ENCODE measurements around the gene XYLT1. TPM values are rescaled to one million over a fixed set of nuclear protein-coding genes. Genes with fewer than 3 reads are reported as not detected.

The XYLT1 gene
- total RNA-seq, 1 donor from 2014 or later, result 16.4 TPM

DNA sequence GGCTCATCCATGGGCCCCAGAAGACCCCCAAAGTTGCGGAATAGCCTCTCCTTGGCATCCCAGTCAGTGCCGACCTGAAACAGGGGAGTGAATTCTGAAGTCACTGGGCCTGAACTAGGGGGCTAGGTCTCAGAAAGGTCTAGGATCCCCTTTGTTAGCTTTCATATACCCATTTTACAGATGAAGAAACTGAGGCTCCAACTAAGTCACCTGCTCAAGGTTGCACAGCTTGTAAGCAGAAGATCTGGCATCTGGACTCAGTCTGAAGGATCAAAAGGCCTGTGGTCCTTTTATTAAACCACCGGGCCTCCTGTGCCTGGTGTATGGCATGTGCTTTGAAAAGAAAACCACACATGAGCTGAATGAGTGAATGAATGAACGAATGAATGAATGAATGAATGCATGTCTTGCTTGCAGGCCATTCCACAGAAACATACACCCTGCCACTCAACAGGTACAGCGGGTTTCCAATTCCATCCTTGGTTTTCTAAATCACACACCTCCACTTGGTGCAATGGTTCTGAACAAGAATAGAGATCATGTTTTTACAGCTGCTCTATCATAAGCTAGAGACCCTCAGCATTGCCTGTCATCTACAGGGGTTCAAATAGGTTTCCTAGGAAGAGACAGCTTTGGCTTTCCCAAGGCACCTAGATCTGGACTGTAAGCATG lies 352.7 kb downstream of the XYLT1 start:
- Mint-ChIP-seq H3K27me3 (ENCODE audit: insufficient read depth) (no peaks in the 10 kb centered on the region), H3K36me3 (ENCODE audit: low read depth) (peaks cover 20% of the 10 kb centered on the region), H3K9me3 (no peaks in the 10 kb centered on the region), H3K4me3 (no peak overlapping the region), H3K4me1 (ENCODE audit: low read depth) (no peaks in the 10 kb centered on the region), H3K27ac (no peak overlapping the region)
- no peak for DNase-seq (ENCODE audit: low spot score)
- intact Hi-C loops (cut with micrococcal nuclease), result no loop called here

GRCh38 chr16:17116595-17117322 lies 354.0 kb downstream of the XYLT1 start:
- no peaks in the 10 kb centered on the region for H3K4me1 Mint-ChIP-seq (ENCODE audit: low read depth)
- H3K36me3 Mint-ChIP-seq (ENCODE audit: low read depth), result peaks cover 16% of the 10 kb centered on the region
- H3K4me3 Mint-ChIP-seq, result no peak overlapping the region
- no peak overlapping the region for H3K27ac Mint-ChIP-seq
- H3K9me3 Mint-ChIP-seq, result no peaks in the 10 kb centered on the region
- H3K27me3 Mint-ChIP-seq (ENCODE audit: insufficient read depth), result no peaks in the 10 kb centered on the region
- intact Hi-C loops (cut with micrococcal nuclease), result no loop called here
- DNase-seq (ENCODE audit: low spot score), result no peak

GRCh38 chr16:17109413-17109812 lies 361.3 kb downstream of the XYLT1 start:
- Mint-ChIP-seq H3K9me3 (no peaks in the 10 kb centered on the region), H3K4me1 (ENCODE audit: low read depth) (peaks cover 6% of the 10 kb centered on the region), H3K27me3 (ENCODE audit: insufficient read depth) (no peaks in the 10 kb centered on the region), H3K27ac (peak overlapping the region; percentile 35), H3K4me3 (no peak overlapping the region), H3K36me3 (ENCODE audit: low read depth) (peaks cover 5% of the 10 kb centered on the region)
- intact Hi-C loops (cut with micrococcal nuclease), result no loop called here
- no peak for DNase-seq (ENCODE audit: low spot score)

GRCh38 chr16:17108596-17108995 lies 362.2 kb downstream of the XYLT1 start:
- no peak overlapping the region for H3K27ac Mint-ChIP-seq
- no peak overlapping the region for H3K4me3 Mint-ChIP-seq
- intact Hi-C loops (cut with micrococcal nuclease), result no loop called here
- no peaks in the 10 kb centered on the region for H3K27me3 Mint-ChIP-seq (ENCODE audit: insufficient read depth)
- H3K4me1 Mint-ChIP-seq (ENCODE audit: low read depth), result peaks cover 6% of the 10 kb centered on the region
- peaks cover 5% of the 10 kb centered on the region for H3K36me3 Mint-ChIP-seq (ENCODE audit: low read depth)
- H3K9me3 Mint-ChIP-seq, result no peaks in the 10 kb centered on the region
- DNase-seq (ENCODE audit: low spot score), result no peak

DNA sequence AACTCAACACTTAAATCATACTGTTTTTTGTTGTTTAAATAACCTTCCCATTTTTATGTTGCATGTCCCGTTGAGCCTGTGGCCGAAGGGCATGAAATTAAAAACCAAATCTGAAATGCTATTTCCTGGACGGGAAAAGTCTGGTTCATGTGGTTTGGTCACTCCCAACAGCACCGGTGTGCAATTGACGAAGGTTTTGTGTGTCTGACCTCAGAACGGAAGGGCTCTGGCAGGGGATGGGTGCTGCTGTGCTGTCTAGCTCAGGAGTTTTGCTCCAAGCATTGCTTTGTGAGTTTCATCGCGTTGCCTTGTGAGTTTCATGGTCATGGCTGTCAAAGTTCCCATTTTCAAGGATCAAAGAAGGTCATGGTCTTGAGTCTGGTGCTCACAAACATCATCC lies 363.3 kb downstream of the XYLT1 start:
- H3K4me3 Mint-ChIP-seq, result no peak overlapping the region
- H3K36me3 Mint-ChIP-seq (ENCODE audit: low read depth), result peaks cover 5% of the 10 kb centered on the region
- no peak for DNase-seq (ENCODE audit: low spot score)
- intact Hi-C loops (cut with micrococcal nuclease), result no loop called here
- no peaks in the 10 kb centered on the region for H3K27me3 Mint-ChIP-seq (ENCODE audit: insufficient read depth)
- H3K27ac Mint-ChIP-seq, result no peak overlapping the region
- peaks cover 6% of the 10 kb centered on the region for H3K4me1 Mint-ChIP-seq (ENCODE audit: low read depth)
- no peaks in the 10 kb centered on the region for H3K9me3 Mint-ChIP-seq

- Mint-ChIP-seq H3K9me3 (no peaks in the 10 kb centered on the region), H3K27me3 (ENCODE audit: insufficient read depth) (no peaks in the 10 kb centered on the region), H3K4me1 (ENCODE audit: low read depth) (peaks cover 6% of the 10 kb centered on the region), H3K36me3 (ENCODE audit: low read depth) (peaks cover 5% of the 10 kb centered on the region), H3K4me3 (no peak overlapping the region), H3K27ac (no peak overlapping the region)
- no peak for DNase-seq (ENCODE audit: low spot score)
- intact Hi-C loops (cut with micrococcal nuclease), result no loop called here
Observed at GRCh38 chr16:17106243-17106791, 364.4 kb downstream of the XYLT1 start.

GRCh38 chr16:17105239-17105797 lies 365.4 kb downstream of the XYLT1 start:
- Mint-ChIP-seq H3K27ac (no peak overlapping the region), H3K4me1 (ENCODE audit: low read depth) (peaks cover 6% of the 10 kb centered on the region), H3K9me3 (no peaks in the 10 kb centered on the region), H3K27me3 (ENCODE audit: insufficient read depth) (no peaks in the 10 kb centered on the region), H3K4me3 (no peak overlapping the region), H3K36me3 (ENCODE audit: low read depth) (peaks cover 5% of the 10 kb centered on the region)
- intact Hi-C loops (cut with micrococcal nuclease), result no loop called here
- DNase-seq (ENCODE audit: low spot score), result no peak

DNA sequence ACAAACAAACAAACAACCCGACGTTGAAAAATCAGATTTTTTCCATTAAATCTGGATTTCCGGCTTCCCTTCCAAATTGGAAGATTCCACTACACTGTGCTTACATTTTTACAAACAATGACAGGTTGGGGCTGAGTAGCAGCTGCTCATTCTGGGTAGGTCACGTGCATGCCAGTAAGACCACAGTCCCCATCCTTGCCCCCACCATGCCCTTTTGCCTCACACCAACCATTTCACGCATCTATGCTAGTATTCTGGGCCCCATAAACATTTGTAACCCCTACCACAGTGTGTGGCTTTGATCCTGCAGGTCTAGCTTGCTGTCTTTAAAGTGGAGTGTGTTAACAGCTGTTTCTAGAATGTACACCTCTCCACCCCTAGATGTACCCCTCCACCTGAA lies 366.1 kb downstream of the XYLT1 start:
- intact Hi-C loops (cut with micrococcal nuclease), result no loop called here

GRCh38 chr16:17103216-17103615 lies 367.5 kb downstream of the XYLT1 start:
- peaks cover 2% of the 10 kb centered on the region for H3K36me3 Mint-ChIP-seq (ENCODE audit: low read depth)
- no peaks in the 10 kb centered on the region for H3K9me3 Mint-ChIP-seq
- intact Hi-C loops (cut with micrococcal nuclease), result no loop called here
- H3K27ac Mint-ChIP-seq, result no peak overlapping the region
- no peak for DNase-seq (ENCODE audit: low spot score)
- H3K27me3 Mint-ChIP-seq (ENCODE audit: insufficient read depth), result no peaks in the 10 kb centered on the region
- peaks cover 6% of the 10 kb centered on the region for H3K4me1 Mint-ChIP-seq (ENCODE audit: low read depth)
- H3K4me3 Mint-ChIP-seq, result no peak overlapping the region

More for the DNA sequence above, 366.1 kb downstream of the XYLT1 start:
- Mint-ChIP-seq H3K4me3 (no peak overlapping the region), H3K9me3 (no peaks in the 10 kb centered on the region), H3K4me1 (ENCODE audit: low read depth) (peaks cover 6% of the 10 kb centered on the region), H3K27ac (no peak overlapping the region), H3K36me3 (ENCODE audit: low read depth) (peaks cover 5% of the 10 kb centered on the region), H3K27me3 (ENCODE audit: insufficient read depth) (no peaks in the 10 kb centered on the region)
- no peak for DNase-seq (ENCODE audit: low spot score)

GRCh38 chr16:17101646-17102045 lies 369.1 kb downstream of the XYLT1 start:
- Mint-ChIP-seq H3K9me3 (no peaks in the 10 kb centered on the region), H3K4me3 (no peak overlapping the region), H3K36me3 (ENCODE audit: low read depth) (no peaks in the 10 kb centered on the region), H3K27ac (no peak overlapping the region), H3K27me3 (ENCODE audit: insufficient read depth) (no peaks in the 10 kb centered on the region), H3K4me1 (ENCODE audit: low read depth) (peaks cover 6% of the 10 kb centered on the region)
- intact Hi-C loops (cut with micrococcal nuclease), result no loop called here
- no peak for DNase-seq (ENCODE audit: low spot score)

GRCh38 chr16:17098685-17099084 lies 372.1 kb downstream of the XYLT1 start:
- Mint-ChIP-seq H3K4me3 (no peak overlapping the region), H3K36me3 (ENCODE audit: low read depth) (no peaks in the 10 kb centered on the region), H3K4me1 (ENCODE audit: low read depth) (no peaks in the 10 kb centered on the region), H3K27ac (no peak overlapping the region), H3K27me3 (ENCODE audit: insufficient read depth) (peaks cover 3% of the 10 kb centered on the region), H3K9me3 (no peaks in the 10 kb centered on the region)
- intact Hi-C loops (cut with micrococcal nuclease), result no loop called here
- DNase-seq (ENCODE audit: low spot score), result no peak

- no peaks in the 10 kb centered on the region for H3K9me3 Mint-ChIP-seq
- peaks cover 4% of the 10 kb centered on the region for H3K27me3 Mint-ChIP-seq (ENCODE audit: insufficient read depth)
- no peaks in the 10 kb centered on the region for H3K4me1 Mint-ChIP-seq (ENCODE audit: low read depth)
- H3K4me3 Mint-ChIP-seq, result no peak overlapping the region
- H3K36me3 Mint-ChIP-seq (ENCODE audit: low read depth), result no peaks in the 10 kb centered on the region
- DNase-seq (ENCODE audit: low spot score), result no peak
- intact Hi-C loops (cut with micrococcal nuclease), result no loop called here
- H3K27ac Mint-ChIP-seq, result no peak overlapping the region
Observed at GRCh38 chr16:17084130-17084529, 386.6 kb downstream of the XYLT1 start.

- H3K4me1 Mint-ChIP-seq (ENCODE audit: low read depth), result no peaks in the 10 kb centered on the region
- no peak overlapping the region for H3K4me3 Mint-ChIP-seq
- no peaks in the 10 kb centered on the region for H3K9me3 Mint-ChIP-seq
- H3K27me3 Mint-ChIP-seq (ENCODE audit: insufficient read depth), result peaks cover 4% of the 10 kb centered on the region
- H3K36me3 Mint-ChIP-seq (ENCODE audit: low read depth), result no peaks in the 10 kb centered on the region
- DNase-seq (ENCODE audit: low spot score), result no peak
- intact Hi-C loops (cut with micrococcal nuclease), result no loop called here
- no peak overlapping the region for H3K27ac Mint-ChIP-seq
Observed at GRCh38 chr16:17083628-17084027, 387.1 kb downstream of the XYLT1 start.
